Measurements from ENCODE around the gene CNPY2. TPM values are rescaled to one million over a fixed set of nuclear protein-coding genes. Genes with fewer than 3 reads are reported as not detected.

Gene CNPY2
- total RNA-seq, 4 donors from 2014 or later = 23.3 to 40.9 (median 37.7) TPM

DNA sequence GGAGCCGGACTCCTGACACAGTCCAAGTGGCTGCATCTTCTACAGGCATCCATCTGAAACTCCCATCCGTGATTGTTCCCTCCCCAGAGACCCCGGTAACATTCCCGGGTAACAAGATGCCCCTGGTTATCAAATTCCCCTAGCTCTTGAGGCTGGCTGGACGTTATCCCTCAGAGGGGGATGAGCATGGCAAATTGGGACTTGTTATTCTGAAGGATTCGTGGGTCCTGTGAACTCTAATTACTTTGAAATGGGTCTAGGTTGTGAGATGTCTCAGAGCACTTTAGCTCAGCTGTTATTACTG lies 18.7 kb upstream of the CNPY2 start:
- WGBS, 2 donors = 4% methylated on average over 6 of the region's 6 CpGs
- no peak for DNase-seq (ENCODE audit: low spot score in 2 of 2)
- intact Hi-C loops (cut with DNase I; ENCODE audit: low total_unique reads) = no loop called here
- peak overlapping the region; percentile 39 for H3K4me3 ChIP-seq (ENCODE audit: low read depth, poor library complexity, severe bottlenecking)
- TF ChIP-seq, protein P1, sequence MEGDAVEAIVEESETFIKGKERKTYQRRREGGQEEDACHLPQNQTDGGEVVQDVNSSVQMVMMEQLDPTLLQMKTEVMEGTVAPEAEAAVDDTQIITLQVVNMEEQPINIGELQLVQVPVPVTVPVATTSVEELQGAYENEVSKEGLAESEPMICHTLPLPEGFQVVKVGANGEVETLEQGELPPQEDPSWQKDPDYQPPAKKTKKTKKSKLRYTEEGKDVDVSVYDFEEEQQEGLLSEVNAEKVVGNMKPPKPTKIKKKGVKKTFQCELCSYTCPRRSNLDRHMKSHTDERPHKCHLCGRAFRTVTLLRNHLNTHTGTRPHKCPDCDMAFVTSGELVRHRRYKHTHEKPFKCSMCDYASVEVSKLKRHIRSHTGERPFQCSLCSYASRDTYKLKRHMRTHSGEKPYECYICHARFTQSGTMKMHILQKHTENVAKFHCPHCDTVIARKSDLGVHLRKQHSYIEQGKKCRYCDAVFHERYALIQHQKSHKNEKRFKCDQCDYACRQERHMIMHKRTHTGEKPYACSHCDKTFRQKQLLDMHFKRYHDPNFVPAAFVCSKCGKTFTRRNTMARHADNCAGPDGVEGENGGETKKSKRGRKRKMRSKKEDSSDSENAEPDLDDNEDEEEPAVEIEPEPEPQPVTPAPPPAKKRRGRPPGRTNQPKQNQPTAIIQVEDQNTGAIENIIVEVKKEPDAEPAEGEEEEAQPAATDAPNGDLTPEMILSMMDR (IDR thresholded peaks at IDR 0.05) = no peak
- TF ChIP-seq POLR2A (IDR thresholded peaks at IDR 0.05) = no peak

DNA sequence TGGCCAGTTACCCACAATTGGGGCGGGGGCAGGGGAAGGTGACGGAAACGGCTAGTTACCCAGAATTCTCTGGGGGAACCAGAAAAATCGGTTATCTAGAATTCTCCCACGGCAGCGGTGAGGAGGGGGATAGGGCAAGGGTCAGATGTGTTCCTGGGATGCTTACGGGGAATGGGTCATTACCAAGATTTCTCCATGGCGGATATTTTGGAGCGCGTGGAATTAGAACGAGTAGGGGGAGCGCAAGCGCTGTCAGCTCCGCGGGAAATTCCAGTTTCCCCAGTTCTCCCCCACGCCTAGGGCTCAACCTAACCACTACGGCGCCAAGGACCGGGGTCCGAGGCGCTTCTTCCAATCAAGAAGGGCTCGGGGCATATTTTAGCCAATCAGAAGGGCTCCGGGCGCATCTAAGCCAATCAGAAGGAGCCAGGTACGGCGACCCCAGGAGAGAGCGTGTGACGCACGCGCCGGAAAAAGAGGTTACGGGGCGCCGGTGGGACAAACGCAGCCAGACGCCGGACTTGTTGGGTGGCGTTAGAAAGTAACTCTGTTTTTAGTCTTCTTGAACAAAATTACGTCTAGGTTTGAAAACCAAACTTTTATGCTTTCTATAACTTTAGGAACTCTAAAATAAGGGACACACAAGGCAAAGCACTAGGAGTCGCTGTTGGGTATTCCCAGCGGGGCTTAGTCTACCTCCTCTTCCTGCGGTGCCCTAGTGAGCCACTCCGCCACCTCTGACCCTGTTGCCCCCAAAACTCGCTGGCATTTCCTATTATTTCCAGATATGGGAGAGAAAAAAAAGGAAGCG lies 18.1 kb upstream of the CNPY2 start, which contains the start of gene PAN2:
TSS of gene PAN2 (minus strand) at position 322 of the 811 bp plus-strand sequence. CDS start 906 bp downstream, outside the sequence.
- peak within 1 kb of the TSS; percentile 39 for H3K4me3 ChIP-seq (ENCODE audit: low read depth, poor library complexity, severe bottlenecking)
- peak in 1 of 2 donors; percentile 66 for TF ChIP-seq POLR2A (IDR thresholded peaks at IDR 0.05)
- TF ChIP-seq, protein P1 (IDR thresholded peaks at IDR 0.05) = no peak
- peak; percentile 96 to 99 for DNase-seq (ENCODE audit: low spot score in 2 of 2)
- WGBS, 2 donors = 0 to 1% methylated on average over 41 to 45 of the region's 45 CpGs
- intact Hi-C loops (cut with DNase I; ENCODE audit: low total_unique reads) = no loop called here

DNA sequence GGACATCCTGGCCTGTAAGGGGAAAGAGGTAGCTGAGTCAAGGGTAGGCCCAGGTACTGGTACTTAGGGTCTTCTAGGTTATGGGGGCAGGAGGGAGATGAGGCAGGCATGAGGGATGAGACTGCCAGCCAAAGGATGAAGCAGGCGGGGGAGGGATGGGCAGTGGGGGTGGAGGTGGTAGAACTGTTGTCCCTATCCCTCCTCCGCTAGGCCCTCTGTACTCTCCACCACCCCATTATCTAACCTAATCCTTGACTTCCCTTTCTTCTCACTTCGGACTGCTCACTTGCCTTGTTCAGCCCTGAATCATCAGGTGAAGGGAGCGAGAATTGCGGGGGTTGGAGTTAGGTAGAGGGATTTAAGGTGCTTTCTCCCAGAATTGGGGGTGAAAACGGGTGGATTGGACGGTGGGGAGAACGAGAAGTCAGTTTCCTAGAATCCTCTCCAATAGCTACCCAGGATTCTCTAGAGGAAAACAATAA lies 17.4 kb upstream of the CNPY2 start:
- intact Hi-C loops (cut with DNase I; ENCODE audit: low total_unique reads) = no loop called here
- TF ChIP-seq, protein P1 (IDR thresholded peaks at IDR 0.05) = no peak
- TF ChIP-seq POLR2A (IDR thresholded peaks at IDR 0.05) = no peak
- peak overlapping the region; percentile 21 for H3K4me3 ChIP-seq (ENCODE audit: low read depth, poor library complexity, severe bottlenecking)
- no peak for DNase-seq (ENCODE audit: low spot score in 2 of 2)
- WGBS, 2 donors = 19% methylated on average over 8 of the region's 8 CpGs

DNA sequence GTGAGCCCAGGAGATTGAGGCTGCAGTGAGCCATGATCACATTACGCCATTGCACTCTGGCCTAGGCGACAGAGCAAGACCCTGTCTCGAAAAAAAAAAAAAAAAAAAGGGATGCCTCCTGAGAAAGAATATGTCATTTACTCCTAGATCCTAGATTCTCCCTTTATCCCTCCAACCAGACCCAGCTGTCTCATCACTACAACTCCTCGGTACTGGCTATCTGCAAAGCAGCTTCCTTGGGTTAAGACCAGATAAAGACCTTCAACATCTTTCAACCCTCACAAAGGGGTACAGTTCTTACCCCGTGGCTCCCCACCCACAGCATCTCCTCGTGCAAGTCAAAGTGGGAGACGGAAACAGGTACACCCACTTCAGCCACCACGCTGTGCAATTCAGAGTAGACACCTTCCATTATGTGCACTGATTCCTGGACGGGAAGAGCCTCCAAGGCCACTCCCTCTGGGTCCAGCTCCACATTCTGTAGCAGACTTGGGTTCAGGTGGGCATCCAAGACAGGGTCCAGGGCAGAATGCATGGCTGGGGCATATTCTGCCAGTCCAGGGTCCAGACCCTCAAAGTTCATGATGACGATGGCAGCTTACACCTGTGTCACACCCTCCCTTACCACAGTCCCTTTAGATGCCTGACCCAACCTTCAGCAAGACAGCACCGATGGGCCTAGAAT lies 16.9 kb upstream of the CNPY2 start:
- no peak overlapping the region for H3K4me3 ChIP-seq (ENCODE audit: low read depth, poor library complexity, severe bottlenecking)
- TF ChIP-seq, protein P1 (IDR thresholded peaks at IDR 0.05) = no peak
- no peak for TF ChIP-seq POLR2A (IDR thresholded peaks at IDR 0.05)
- no peak for DNase-seq (ENCODE audit: low spot score in 2 of 2)
- intact Hi-C loops (cut with DNase I; ENCODE audit: low total_unique reads) = no loop called here
- 94 to 95% methylated on average over 11 of the region's 11 CpGs for WGBS, 2 donors

DNA sequence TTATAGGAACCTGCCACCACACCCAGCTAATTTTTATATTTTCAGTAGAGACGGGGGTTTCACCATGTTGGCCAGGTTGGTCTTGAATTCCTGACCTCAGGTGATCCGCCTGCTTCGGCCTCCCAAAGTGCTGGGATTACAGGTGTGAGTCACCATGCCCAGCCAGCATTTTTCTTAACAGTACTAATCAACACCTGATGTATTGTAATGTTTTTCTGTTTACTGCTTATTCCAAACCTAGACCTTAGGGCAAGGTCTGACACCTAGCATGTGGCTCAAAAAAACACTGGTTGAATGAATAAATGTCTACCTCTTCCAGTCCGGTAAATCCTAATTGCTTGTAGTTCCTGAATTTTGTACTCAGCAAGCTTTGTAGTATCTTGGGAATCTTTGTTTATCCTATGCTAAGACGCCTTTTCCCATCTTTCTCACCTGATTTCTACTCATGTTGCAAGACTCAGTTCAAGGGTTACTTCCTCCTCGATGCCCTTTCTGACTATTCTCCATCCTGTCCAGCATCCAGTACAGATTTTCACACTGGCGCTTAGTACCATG lies 15.2 kb upstream of the CNPY2 start:
- no peak for DNase-seq (ENCODE audit: low spot score in 2 of 2)
- WGBS, 2 donors = 94 to 96% methylated on average over 7 of the region's 7 CpGs
- TF ChIP-seq, protein P1 (IDR thresholded peaks at IDR 0.05) = no peak
- no peak for TF ChIP-seq POLR2A (IDR thresholded peaks at IDR 0.05)
- no peak overlapping the region for H3K4me3 ChIP-seq (ENCODE audit: low read depth, poor library complexity, severe bottlenecking)
- intact Hi-C loops (cut with DNase I; ENCODE audit: low total_unique reads) = no loop called here
